GM21723 (cell line): ENCODE results near the gene CCNT2.
"Not testable (repeated sequence)": the region's sequence is repeated elsewhere in the genome, so short reads cannot be mapped to it uniquely, and the experiment has no call there.

Experiments used
- ATAC-seq: cut with Tn5 transposase; IDR thresholded peaks from one replicate; pipeline ENCODE4 v1.9.1; 2021; ENCODE audit warnings: mild to moderate bottlenecking, moderate library complexity; ENCODE audit not compliant: unreplicated experiment

Gene CCNT2

DNA sequence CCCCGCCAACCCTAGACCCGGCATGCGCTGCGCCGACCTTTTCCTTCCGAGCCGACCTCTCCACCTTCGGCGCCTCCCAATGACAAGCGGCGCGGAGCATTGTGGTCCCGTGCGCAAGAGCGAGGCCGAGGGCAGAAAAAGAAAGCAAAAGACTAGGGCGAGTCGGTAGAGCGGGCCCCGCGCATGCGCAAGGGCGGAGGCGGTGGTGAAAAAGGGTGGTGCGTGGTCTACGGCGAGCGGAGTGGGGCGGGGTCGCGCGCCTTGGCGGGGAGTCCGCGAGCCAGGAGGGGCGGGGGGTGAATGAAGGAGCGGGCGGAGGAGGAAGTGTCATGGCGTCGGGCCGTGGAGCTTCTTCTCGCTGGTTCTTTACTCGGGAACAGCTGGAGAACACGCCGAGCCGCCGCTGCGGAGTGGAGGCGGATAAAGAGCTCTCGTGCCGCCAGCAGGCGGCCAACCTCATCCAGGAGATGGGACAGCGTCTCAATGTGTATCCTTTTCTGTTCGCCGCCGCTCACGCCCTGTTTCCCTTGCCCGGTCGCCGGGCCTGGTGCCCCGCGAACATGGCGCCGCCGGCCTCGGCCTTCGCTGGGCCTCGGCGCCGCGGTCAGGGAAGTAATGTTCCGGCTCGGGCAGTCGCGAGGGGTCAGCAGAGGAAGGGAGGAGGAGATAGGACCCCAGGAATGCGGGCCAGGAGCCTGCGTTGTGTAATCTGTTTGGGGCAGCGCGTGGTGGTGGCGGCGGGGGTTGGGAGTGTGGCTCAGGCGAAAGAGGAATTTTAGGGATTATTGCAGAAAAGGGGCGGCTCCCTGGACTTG is at the start of gene CCNT2:
Gene CCNT2, plus strand, starts transcription at position 297 of the 815 bp plus-strand sequence. Its CDS starts 33 bp downstream, at position 330.
- peak; percentile 82 for ATAC-seq

- ATAC-seq, result no peak
Observed at GRCh38 chr2:134869946-134870736, 48.5 kb upstream of the CCNT2 start.

- ATAC-seq, result no peak
Observed at GRCh38 chr2:134873152-134873551, 45.5 kb upstream of the CCNT2 start.

GRCh38 chr2:134875309-134875708 is 43.3 kb upstream of the CCNT2 start:
- no peak for ATAC-seq

- ATAC-seq, result no peak
Observed at GRCh38 chr2:134882773-134883172, 35.8 kb upstream of the CCNT2 start.

DNA sequence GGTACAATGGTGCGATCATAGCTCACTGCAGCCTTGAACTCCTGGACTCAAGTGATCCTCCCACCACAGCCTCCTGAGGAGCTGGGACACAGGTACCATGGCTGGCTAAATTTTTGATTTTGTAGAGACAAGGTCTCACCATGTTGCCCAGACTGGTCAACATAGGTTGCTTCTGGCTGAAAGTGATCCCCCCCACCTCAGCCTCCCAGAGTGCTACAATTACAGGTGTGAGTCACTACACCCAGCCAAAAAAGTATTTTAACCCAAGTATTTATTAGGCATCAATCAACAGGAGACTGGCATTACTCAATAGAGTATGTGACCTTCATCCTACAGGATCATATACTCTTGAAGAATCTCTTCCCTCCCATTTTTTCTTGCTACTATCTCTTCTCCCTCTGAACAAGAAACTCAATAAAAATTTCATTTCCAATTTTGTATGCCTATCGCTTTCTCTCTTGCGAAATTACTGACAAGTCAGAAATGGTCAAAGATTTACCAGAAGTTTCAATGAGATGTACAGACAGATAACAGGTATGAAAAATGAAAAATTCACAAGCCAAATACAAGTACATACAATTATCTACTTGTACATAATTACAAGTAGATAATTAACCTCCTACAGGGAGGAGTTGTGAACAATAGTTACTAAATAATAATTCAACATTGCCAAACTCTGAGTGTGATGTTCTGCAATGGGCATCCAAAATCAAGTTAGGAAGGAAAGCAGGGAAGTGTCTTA is 34.9 kb upstream of the CCNT2 start:
- no peak for ATAC-seq

- no peak for ATAC-seq
Observed at GRCh38 chr2:134884435-134884834, 34.2 kb upstream of the CCNT2 start.

GRCh38 chr2:134892282-134893035 is 26.2 kb upstream of the CCNT2 start:
- ATAC-seq, result no peak

DNA sequence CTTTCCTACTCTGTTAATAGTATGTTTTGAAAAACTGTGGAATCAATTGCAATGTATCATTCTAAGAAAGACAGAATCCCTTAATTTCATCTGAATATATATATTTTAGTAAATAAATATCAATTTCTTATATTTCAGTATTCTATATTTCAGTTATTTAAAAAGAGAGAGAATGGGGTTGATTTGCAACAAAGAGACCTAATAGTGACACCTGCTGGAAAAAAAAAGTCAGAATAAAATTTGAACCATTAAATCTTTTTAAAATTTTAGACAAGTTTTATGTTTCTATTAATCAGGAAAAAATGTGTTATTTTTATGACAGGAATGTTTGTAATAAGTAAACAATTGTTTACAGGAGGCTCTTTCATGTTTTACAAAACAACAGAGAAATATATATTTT is 20.7 kb upstream of the CCNT2 start:
- no peak for ATAC-seq

- no peak for ATAC-seq
Observed at GRCh38 chr2:134899204-134899603, 19.4 kb upstream of the CCNT2 start.

- ATAC-seq, result no peak
Observed at GRCh38 chr2:134900151-134900550, 18.5 kb upstream of the CCNT2 start.

GRCh38 chr2:134903701-134904100 is 14.9 kb upstream of the CCNT2 start:
- not testable (repeated sequence) for ATAC-seq

DNA sequence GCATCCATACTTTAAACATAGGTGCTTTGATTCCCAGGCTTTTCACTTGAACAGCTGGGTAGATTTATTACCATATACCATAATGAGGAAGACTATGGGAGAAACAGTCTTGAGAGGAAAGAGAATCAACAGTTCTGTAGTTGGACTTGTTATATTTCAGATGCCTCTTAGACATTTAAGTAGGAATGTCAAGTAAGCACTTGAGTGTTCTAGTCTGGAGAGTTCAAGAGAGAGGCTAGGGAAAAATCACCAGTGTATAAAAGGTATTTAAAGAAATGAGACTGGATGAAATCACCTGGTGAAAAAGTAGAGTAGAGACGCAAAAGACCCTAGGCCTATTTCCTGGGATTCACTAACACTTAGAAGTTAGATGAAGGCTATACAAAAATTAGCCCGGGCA is 13.5 kb upstream of the CCNT2 start:
- no peak for ATAC-seq

DNA sequence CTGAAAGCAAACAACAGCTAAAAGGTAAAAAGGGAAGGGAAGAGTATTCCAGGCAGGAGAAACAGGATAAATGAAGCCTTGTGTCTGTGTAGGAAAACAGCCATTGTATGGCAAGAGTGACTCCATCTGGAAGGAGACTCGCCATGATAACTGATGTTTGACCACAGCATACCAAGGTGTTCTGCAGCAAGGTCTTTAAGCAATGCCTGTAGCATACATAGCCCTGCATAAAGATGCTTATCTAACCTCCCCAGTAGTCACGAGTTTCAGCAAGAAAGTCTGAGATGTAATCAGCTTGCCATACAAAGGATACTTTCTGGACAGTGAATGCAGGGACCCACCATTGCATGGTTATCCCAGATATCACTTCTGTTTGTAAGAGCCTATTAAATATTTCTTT is 11.9 kb upstream of the CCNT2 start:
- ATAC-seq, result no peak

GRCh38 chr2:134907441-134908116 is 11.0 kb upstream of the CCNT2 start:
- ATAC-seq, result not testable (repeated sequence)

DNA sequence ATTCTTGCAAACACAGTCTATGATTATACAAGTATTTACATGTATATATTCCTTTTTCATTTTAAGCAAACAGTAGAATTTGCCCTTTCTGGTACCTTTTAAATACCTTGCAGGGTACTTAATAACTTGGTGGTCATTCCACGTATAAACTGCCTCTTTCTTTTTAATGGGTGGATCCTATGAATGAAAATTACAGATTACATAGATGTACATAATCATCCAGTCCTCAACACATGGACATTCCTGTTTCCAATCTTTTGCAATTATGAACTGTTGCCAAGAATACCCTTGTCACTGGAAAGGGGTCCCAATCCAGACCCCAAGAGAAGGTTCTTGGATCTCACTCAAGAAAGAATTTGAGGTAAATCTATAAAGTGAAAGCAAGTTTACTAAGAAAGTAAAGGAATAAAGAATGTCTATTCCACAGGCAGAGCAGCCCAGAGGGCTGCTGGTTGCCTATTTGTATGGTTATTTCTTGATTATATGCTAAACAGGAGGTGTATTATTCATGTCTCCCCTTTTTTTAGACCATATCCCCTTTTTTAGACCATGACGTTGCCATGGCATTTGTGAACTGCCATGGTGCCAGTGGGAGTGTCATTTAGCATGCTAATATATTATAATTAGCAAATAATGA is 7.7 kb upstream of the CCNT2 start:
- no peak for ATAC-seq

- ATAC-seq, result no peak
Observed at GRCh38 chr2:134911400-134911785, 7.2 kb upstream of the CCNT2 start.

- ATAC-seq, result no peak
Observed at GRCh38 chr2:134912361-134912760, 6.3 kb upstream of the CCNT2 start.

DNA sequence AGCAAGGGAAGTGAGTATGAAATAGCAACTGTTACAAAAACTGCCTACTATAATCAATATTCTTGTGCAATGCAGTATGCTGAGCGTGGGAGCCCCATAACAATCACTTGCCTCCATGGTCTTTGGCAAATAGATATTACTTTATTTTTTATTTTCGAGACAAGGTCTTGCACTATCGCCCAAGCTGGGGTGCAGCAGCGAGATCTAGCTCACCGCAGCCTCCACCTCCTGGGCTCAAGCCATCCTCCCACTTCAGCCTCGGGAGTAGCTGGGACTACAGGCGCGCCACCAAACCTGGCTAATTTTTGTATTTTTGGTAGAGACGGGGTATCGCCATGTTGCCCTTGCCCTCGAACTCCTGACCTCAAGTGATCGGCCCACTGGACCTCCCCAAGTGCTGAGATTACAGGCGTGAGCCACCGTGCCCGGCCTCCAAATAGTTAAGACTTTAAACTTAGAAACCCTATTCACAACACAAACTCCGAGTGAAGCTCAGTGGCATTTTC is 1.2 kb upstream of the CCNT2 start:
- ATAC-seq, result peak; percentile 3
